HG02938 (cell line): ENCODE results near the gene FAM76B.
A peak's percentile ranks its signal among the peaks of the same experiment; 100 is the strongest.
"Not testable (repeated sequence)": the region's sequence is repeated elsewhere in the genome, so short reads cannot be mapped to it uniquely, and the experiment has no call there.

Experiments used
- ATAC-seq: cut with Tn5 transposase; IDR thresholded peaks from one replicate; pipeline ENCODE4 v1.9.1; 2021; ENCODE audit warnings: mild to moderate bottlenecking, moderate library complexity; ENCODE audit not compliant: unreplicated experiment

Gene FAM76B

GRCh38 chr11:95789506-95790122 lies at the start of gene FAM76B:
Gene FAM76B (minus strand): TSS chr11:95789782. CDS start chr11:95789478, 304 bp downstream.
- peak; percentile 69 for ATAC-seq

GRCh38 chr11:95835768-95836488 lies 46.3 kb upstream of the FAM76B start:
- ATAC-seq, result peak; percentile 86

GRCh38 chr11:95835351-95835750 lies 45.8 kb upstream of the FAM76B start:
- ATAC-seq, result no peak

GRCh38 chr11:95833378-95833777 lies 43.8 kb upstream of the FAM76B start:
- no peak for ATAC-seq

- ATAC-seq, result no peak
Measured at GRCh38 chr11:95832763-95833162, 43.2 kb upstream of the FAM76B start.

GRCh38 chr11:95831198-95831883 lies 41.8 kb upstream of the FAM76B start:
- ATAC-seq, result no peak

- no peak for ATAC-seq
Measured at GRCh38 chr11:95829580-95830259, 40.1 kb upstream of the FAM76B start.

GRCh38 chr11:95827696-95828095 lies 38.1 kb upstream of the FAM76B start:
- ATAC-seq, result no peak

- no peak for ATAC-seq
Measured at GRCh38 chr11:95821640-95822039, 32.1 kb upstream of the FAM76B start.

GRCh38 chr11:95816037-95816436 lies 26.5 kb upstream of the FAM76B start:
- no peak for ATAC-seq

- ATAC-seq, result not testable (repeated sequence)
Measured at GRCh38 chr11:95811052-95811451, 21.5 kb upstream of the FAM76B start.

- ATAC-seq, result not testable (repeated sequence)
Measured at GRCh38 chr11:95806464-95806863, 16.9 kb upstream of the FAM76B start.

- no peak for ATAC-seq
Measured at GRCh38 chr11:95805869-95806268, 16.3 kb upstream of the FAM76B start.

GRCh38 chr11:95803973-95804372 lies 14.4 kb upstream of the FAM76B start:
- ATAC-seq, result no peak

- no peak for ATAC-seq
Measured at GRCh38 chr11:95802806-95803205, 13.2 kb upstream of the FAM76B start.

GRCh38 chr11:95800438-95800837 lies 10.9 kb upstream of the FAM76B start:
- no peak for ATAC-seq

GRCh38 chr11:95799546-95799945 lies 10.0 kb upstream of the FAM76B start:
- no peak for ATAC-seq

GRCh38 chr11:95796501-95796900 lies 6.9 kb upstream of the FAM76B start:
- ATAC-seq, result no peak

- ATAC-seq, result no peak
Measured at GRCh38 chr11:95795627-95796295, 6.2 kb upstream of the FAM76B start.

GRCh38 chr11:95794086-95794485 lies 4.5 kb upstream of the FAM76B start:
- ATAC-seq, result no peak

- no peak for ATAC-seq
Measured at GRCh38 chr11:95793116-95793515, 3.5 kb upstream of the FAM76B start.
